Natural killer cell treated with Interleukin-12 subunit alpha and Interleukin-12 subunit beta and Interleukin-15 and Interleukin-18, amount 100 ng/mL, for 72 hours (primary cell): Measurements from ENCODE around the gene FKBP6. TPM values are rescaled to one million over a fixed set of nuclear protein-coding genes. Genes with fewer than 3 reads are reported as not detected.
"Not testable (repeated sequence)": the region's sequence is repeated elsewhere in the genome, so short reads cannot be mapped to it uniquely, and the experiment has no call there.

Source experiments
- ATAC-seq, 2 donors: fragments of 150-1000 bp; cut with Tn5 transposase in 1 of 2; sonication (Bioruptor Pico), chemical (Tn5 transposase) in 1 of 2; 2 replicates each; pipeline ENCODE4 v1.10.0; 2021
- DNase-seq: peaks from one replicate; pipeline ENCODE4 v3.0.0; 2022; ENCODE audit warnings: low spot score
- H3K27ac Mint-ChIP-seq, 2 donors: 1 replicate in 1 of 2; 2 replicates in 1 of 2; pipeline ENCODE4 v1.8.0; 2022; ENCODE audit warnings: mixed read lengths in 2 of 2, mild to moderate bottlenecking in 1 of 2, moderate library complexity in 1 of 2
- H3K27me3 Mint-ChIP-seq, 2 donors: 1 replicate in 1 of 2; 2 replicates in 1 of 2; pipeline ENCODE4 v1.8.0; 2022; ENCODE audit warnings: mixed read lengths in 2 of 2
- H3K36me3 Mint-ChIP-seq: one replicate; pipeline ENCODE4 v1.8.0; 2022; ENCODE audit warnings: mixed read lengths
- H3K4me1 Mint-ChIP-seq, 2 donors: 1 replicate in 1 of 2; 2 replicates in 1 of 2; pipeline ENCODE4 v1.8.0; 2022; ENCODE audit warnings: low read depth in 2 of 2, mixed read lengths in 2 of 2, mild to moderate bottlenecking in 1 of 2
- H3K4me3 Mint-ChIP-seq: one replicate; pipeline ENCODE4 v1.8.0; 2022; ENCODE audit warnings: mixed read lengths
- H3K9me3 Mint-ChIP-seq: 2 replicates; pipeline ENCODE4 v1.8.0; 2022; ENCODE audit warnings: mixed read lengths
- total RNA-seq, 2 donors: library from RNA; stranded (reverse); gene quantifications; one replicate each; pipeline ENCODE4 v1.2.3, GENCODE V29; 2022

Gene FKBP6
- total RNA-seq, 2 donors from 2014 or later = not detected

DNA sequence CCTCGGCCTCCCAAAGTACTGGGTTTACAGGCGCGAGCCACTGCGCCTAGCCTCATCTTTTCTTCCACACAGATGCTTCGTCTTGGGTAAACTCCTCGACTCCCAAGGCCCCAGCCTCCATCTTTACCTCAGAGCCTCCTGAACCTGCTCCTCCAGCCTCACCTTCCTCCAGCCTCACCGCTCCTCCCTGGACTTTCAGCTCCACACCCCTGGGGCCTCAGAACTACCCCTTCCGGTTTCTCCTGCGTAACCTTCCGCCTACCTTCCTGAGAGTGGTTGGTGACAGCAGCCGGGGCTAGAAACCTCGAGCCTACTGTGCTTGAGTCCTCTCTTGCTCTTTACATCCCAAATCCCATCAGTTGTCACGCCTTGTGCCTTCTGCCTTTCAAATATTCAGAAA lies 45.8 kb downstream of the FKBP6 start:
- H3K4me3 Mint-ChIP-seq = no peak overlapping the region
- no peaks in the 10 kb centered on the region for H3K4me1 Mint-ChIP-seq
- no peaks in the 10 kb centered on the region for H3K36me3 Mint-ChIP-seq
- DNase-seq (no peak), ATAC-seq (no peak)
- H3K9me3 Mint-ChIP-seq = no peaks in the 10 kb centered on the region
- H3K27me3 Mint-ChIP-seq = peaks cover 9 to 16% of the 10 kb centered on the region in 2 donors
- no peak overlapping the region for H3K27ac Mint-ChIP-seq

DNA sequence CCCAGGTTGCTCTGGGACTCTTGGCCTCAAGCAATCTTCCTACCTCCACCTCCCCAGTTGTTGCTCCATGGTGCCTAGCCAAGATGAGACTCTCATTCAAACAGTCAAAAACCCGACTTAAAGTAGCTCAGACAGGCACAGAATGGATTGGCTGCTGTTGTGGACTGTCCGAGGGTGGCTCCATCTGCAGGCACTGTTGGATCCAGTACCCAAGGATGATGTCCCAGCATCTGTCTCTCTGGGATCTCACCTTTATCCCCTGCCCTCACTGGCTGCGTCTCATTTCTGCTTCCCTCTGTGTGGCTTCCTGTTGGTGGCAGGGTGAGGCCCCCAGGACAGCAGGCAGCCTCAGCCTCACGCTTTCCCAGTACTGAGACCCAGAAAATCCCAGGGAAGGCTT lies 48.3 kb downstream of the FKBP6 start:
- DNase-seq, H3K4me3 Mint-ChIP-seq, H3K9me3 Mint-ChIP-seq, H3K36me3 Mint-ChIP-seq, H3K4me1 Mint-ChIP-seq, H3K27ac Mint-ChIP-seq, ATAC-seq: not testable (repeated sequence)
- H3K27me3 Mint-ChIP-seq = peaks cover 14 to 18% of the 10 kb centered on the region in 2 donors

DNA sequence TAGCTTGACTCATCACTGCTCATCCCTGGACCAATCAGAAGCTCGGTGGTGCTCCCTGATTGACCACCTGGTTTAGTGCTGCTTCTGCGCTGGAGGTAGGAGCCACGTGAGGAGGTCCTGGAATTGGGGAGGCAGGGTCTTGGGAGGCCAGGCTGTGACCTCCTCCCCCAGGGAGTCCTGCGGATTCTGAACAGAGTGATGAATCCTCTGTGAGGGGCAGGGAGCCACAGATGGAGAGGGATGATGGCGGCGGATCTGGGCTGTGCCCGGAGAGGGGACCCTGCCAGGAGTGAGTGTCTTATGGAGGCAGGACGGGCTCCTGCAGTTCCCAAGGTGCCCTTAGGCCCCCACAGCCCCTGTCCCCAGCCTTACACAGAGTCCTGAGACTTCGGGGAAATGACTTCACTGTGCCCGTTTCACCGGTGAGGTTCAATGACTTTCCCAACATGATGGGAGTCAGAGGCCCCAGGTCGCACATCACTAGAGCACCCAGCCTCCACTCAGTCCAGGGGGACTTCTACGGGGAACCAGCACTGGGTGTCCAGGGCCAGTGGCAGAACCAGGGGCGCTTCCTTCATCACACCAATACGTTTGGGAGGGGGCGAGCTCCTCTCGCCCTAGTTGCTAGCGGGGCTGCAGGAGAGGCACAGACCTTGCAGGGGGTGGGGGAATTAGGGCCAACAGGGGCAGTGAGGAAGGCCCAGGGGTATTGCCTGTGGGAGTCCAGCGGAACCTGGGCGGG lies 48.9 kb downstream of the FKBP6 start:
- no peaks in the 10 kb centered on the region for H3K4me1 Mint-ChIP-seq
- H3K27me3 Mint-ChIP-seq = peaks cover 18 to 19% of the 10 kb centered on the region in 2 donors
- H3K36me3 Mint-ChIP-seq = no peaks in the 10 kb centered on the region
- no peaks in the 10 kb centered on the region for H3K9me3 Mint-ChIP-seq
- no peak for DNase-seq
- no peak overlapping the region for H3K27ac Mint-ChIP-seq
- H3K4me3 Mint-ChIP-seq = no peak overlapping the region
- ATAC-seq = peak in 1 of 2 donors; percentile 24

DNA sequence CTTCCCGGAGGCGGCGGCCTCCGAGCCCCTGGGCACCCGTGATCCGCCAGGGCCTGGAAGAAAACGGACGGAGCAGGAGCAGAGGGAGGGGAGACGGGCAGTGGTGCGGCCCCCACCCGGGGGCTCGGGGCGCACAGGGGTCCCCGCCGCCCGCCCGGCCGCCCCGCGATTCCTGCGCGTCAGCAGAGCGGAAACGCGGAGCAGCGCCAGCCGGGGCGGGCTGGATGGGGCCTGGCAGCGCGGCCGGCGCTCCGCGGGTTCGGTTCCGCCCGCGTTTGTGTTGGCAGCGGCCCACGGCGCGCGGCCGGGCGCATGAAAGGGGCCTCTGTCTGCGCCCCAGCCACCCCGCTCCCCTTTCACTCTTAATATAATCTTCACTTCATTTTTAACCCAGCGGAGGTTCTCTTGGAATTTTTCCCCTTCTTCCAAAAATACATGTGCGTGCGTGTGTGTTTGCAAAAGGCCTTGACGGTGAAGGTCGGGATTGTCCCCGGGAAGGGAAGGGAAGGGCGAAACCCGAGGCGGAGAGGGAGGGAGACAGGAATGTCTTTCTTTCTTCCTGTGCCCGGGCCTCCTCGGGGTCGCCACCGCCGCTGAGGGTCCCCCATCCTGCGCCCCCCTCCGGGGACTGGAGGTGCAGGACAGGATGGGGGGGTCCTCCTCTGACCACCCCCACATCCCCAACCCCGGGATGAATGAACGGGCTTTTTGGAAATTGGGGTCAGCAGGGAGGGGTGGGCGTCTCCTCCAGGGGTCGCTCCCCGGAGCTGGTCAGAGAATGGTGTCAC lies 49.6 kb downstream of the FKBP6 start:
- not testable (repeated sequence) for H3K27ac Mint-ChIP-seq, H3K4me1 Mint-ChIP-seq, ATAC-seq, H3K9me3 Mint-ChIP-seq, DNase-seq, H3K36me3 Mint-ChIP-seq, H3K4me3 Mint-ChIP-seq
- H3K27me3 Mint-ChIP-seq = peaks cover 18 to 19% of the 10 kb centered on the region in 2 donors

DNA sequence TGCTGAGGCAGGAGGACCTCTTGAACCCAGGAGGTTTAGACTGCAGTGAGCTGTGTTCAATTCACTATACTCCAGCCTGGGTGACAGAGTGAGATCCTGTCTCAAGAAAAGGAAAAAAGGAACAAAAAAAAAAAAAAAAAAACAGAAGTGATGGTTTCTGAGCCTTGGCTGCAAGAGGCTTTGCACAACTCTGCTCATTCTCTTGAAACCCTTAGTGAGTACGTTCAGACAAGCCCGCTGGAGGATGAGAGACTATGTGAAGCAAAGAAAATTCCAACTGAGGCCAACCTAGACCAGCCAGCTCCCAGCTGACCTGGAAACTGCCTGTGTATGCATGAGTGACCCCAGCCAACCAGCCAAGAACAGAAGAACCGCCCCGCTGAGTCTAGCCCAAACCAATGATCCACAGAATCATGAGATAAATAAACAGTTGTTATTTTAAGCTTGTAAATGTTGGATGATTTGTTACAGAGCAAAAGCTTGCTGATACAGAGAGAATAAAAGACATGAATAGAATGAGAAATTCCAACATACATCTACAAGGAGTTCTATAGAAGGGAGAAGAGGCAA lies 55.1 kb downstream of the FKBP6 start:
- DNase-seq = no peak
- Mint-ChIP-seq H3K4me3 (no peak overlapping the region), H3K27me3 (peaks cover 6 to 9% of the 10 kb centered on the region in 2 donors), H3K9me3 (peaks cover 6% of the 10 kb centered on the region), H3K27ac (no peak overlapping the region), H3K36me3 (peaks cover 9% of the 10 kb centered on the region), H3K4me1 (no peaks in the 10 kb centered on the region)
- no peak for ATAC-seq

DNA sequence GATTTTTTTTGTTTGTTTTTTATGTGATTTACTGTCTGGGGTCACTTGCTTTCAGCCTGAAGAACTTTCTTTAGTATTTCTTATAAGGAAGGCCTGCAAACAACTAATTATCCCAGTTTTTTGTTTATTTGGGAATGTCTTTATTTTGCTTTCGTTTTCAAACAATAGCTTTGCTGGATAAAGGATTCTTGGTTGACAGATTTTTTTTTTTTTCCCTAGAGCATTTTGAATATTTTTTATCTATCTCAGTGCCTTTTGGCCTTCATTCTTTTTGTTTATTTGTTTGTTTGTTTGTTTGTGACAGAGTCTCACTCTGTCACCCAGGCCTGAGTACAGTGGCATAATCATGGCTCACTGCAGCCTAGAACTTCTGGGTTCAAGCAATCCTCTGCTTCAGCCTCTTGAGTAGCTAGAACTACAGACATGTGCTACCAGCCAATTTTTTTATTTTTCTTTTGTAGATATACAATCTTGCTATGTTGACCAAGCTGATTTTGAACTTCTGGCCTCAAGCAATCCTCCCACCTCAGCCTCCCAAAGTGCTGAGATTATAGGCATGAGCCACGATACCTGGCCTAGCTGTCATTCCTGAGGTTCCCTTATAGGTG lies 59.4 kb downstream of the FKBP6 start:
- DNase-seq = no peak
- Mint-ChIP-seq H3K9me3 (peaks cover 16% of the 10 kb centered on the region), H3K27ac (no peak overlapping the region), H3K4me1 (no peaks in the 10 kb centered on the region), H3K4me3 (no peak overlapping the region), H3K27me3 (peaks cover 2 to 5% of the 10 kb centered on the region in 2 donors), H3K36me3 (peaks cover 22% of the 10 kb centered on the region)
- ATAC-seq = no peak

DNA sequence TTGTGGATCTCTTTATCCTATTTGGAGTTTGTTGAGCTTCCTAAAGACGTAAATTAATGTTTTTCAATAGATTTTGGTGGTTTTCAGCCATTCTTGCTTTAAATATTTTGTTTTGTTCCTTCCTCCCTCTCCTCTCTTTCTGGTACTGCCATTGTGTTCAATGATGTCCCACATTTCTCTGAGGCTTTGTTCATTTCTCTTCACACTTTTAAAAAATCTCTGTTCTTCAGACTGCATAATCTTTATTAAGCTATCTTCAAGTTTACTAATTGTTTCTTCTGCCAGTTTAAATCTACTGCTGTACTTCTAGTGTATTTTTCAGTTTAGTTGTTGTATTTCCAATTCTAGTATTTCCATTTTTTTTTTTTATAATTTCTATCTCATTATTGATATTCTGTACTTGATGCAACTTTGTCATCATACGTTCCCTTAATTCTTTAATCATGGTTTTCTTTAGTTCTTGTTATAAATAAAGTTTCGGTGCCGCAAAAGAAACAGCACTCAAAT lies 60.0 kb downstream of the FKBP6 start:
- Mint-ChIP-seq H3K27ac (no peak overlapping the region), H3K9me3 (peaks cover 16% of the 10 kb centered on the region), H3K36me3 (peaks cover 22% of the 10 kb centered on the region), H3K4me3 (no peak overlapping the region), H3K27me3 (peaks cover 2 to 5% of the 10 kb centered on the region in 2 donors), H3K4me1 (no peaks in the 10 kb centered on the region)
- DNase-seq (no peak), ATAC-seq (no peak)

DNA sequence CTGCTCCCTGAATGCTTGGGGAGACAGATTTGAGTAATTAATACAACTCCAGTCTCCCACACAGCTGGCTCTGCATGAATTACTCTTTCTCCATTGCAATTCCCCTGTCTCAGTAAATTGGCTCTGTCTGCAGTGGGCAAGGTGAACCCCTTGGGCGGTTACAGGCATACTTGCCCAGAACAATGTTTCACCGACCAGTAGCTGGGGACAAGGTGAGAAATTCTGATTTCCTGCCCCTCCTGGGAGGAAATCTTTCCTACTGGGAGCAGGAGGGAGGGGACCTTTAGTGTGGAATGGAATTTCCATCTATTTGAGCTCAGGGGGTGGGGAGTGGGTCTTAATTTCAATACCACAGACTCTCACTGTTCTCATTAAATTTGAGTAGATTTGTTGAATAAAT lies 63.4 kb downstream of the FKBP6 start:
- Mint-ChIP-seq H3K4me3 (no peak overlapping the region), H3K9me3 (peaks cover 16% of the 10 kb centered on the region), H3K36me3 (peaks cover 22% of the 10 kb centered on the region), H3K4me1 (no peaks in the 10 kb centered on the region), H3K27me3 (peaks cover 6 to 15% of the 10 kb centered on the region in 2 donors), H3K27ac (no peak overlapping the region)
- DNase-seq (no peak), ATAC-seq (no peak)

DNA sequence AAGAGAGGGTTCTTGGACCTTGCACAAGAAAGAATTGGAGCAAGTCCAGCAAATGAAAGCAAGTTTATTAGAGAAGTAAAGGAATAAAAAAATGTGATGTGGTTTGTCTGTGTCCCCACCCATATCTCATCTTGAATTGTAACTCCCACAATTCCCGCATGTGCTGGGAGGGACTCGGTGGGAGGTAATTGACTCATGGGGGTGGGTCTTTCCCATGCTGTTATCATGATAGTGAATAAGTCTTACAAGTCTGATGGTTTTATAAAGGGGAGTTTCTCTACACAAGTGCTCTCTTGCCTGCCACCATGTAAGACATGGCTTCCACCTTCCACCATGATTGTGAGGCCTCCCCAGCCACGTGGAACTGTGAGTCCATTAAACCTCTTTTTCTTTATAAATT lies 66.5 kb downstream of the FKBP6 start:
- H3K36me3 Mint-ChIP-seq = peaks cover 5% of the 10 kb centered on the region
- H3K27ac Mint-ChIP-seq = no peak overlapping the region
- peaks cover 0 to 3% of the 10 kb centered on the region in 2 donors for H3K4me1 Mint-ChIP-seq
- peaks cover 5% of the 10 kb centered on the region for H3K9me3 Mint-ChIP-seq
- ATAC-seq = no peak
- DNase-seq = no peak
- H3K27me3 Mint-ChIP-seq = peaks cover 6 to 10% of the 10 kb centered on the region in 2 donors
- H3K4me3 Mint-ChIP-seq = no peak overlapping the region

DNA sequence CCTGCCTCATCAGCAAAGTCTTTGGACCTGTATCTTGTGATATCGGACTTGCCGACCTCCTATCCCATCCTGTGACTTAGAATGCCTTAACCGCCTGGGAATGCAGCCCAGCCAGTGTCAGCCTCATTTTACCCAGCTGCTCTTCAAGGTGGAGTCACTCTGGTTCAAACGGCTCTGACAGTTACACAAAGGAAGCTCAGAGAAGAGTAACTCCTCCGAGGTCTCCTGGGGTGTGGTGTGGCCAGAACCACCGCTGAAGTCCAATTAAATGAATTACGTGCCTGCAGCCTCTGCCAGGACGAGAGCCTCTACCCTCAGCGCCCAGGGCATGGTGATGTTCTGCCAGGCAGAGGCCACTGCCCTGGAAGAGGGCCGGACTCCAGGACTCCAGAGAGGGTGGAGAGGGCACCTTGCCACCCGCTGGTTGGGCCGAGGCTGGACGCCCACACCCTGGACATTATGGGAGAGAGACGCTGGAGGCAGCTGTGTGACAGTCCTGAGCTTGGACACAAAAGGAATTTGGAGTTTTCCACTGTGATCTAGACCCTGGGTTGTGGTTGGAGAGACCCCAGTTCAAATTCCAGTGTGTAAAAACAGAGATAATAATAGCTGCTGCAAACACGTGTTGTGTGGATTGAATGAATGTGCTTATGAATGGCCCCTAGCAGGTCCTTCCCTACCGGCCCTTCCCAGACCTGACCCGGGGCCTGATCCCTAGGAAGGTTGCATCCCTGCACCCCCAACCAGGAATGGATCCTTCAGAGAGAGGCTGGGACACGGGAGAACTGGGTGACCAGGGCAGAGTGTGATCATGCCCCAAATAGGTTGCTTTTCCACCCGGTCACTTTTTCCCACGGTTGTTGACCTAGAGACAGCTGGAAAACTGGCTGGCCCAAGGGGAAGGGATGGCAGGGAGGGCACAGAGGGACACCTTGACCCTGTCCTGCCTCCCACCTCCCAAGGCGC lies 67.9 kb downstream of the FKBP6 start:
- ATAC-seq = no peak
- H3K27ac Mint-ChIP-seq = no peak overlapping the region

DNA sequence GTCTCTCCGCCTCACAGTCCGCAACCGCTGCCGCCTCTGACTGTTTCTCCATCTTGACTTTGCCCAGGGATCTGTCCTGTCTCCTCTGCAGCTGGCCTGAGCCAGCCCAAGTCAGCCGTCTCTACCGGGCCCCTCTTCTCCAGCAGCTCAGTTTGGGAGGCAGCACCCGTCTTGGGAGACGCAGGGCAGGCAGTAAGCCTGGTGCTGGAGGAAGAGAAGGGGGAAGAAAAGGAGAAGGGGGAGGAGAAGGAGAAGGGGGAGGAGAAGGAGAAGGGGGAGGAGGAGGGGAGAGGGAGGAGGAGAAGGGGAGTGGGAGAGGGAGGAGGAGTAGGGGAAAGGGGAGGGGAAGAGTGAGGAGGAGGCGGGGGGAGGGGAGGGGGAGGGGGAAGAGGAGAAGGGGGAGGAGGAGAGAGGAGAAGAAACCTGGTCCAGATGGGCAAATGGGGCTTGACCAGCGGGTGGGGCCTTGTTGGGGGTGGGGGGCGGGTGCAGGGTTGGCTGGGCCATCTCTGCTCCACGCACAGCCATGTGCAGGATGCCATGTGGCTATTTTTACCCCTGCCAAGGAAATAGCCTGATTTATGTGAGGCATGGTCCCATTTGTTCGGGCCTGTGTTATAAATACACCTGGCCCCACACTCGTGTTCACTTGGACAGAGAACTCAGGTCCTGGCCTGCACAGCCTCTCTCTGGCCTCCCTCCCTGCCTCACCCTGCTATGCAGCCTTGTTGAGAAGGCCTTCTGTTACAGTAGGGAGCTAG lies 69.7 kb downstream of the FKBP6 start:
- H3K4me3 Mint-ChIP-seq = no peak overlapping the region
- H3K4me1 Mint-ChIP-seq = peaks cover 0 to 6% of the 10 kb centered on the region in 2 donors
- no peak for ATAC-seq
- peaks cover 6 to 10% of the 10 kb centered on the region in 2 donors for H3K27me3 Mint-ChIP-seq
- H3K27ac Mint-ChIP-seq = no peak overlapping the region
- DNase-seq = no peak
- no peaks in the 10 kb centered on the region for H3K9me3 Mint-ChIP-seq
- no peaks in the 10 kb centered on the region for H3K36me3 Mint-ChIP-seq

More for the DNA sequence above, 67.9 kb downstream of the FKBP6 start:
- Mint-ChIP-seq H3K36me3 (no peaks in the 10 kb centered on the region), H3K9me3 (no peaks in the 10 kb centered on the region), H3K27me3 (peaks cover 6 to 10% of the 10 kb centered on the region in 2 donors), H3K4me1 (peaks cover 0 to 6% of the 10 kb centered on the region in 2 donors), H3K4me3 (no peak overlapping the region)
- DNase-seq = no peak
